ENCODE results near the gene TEX19.

Gene TEX19

DNA sequence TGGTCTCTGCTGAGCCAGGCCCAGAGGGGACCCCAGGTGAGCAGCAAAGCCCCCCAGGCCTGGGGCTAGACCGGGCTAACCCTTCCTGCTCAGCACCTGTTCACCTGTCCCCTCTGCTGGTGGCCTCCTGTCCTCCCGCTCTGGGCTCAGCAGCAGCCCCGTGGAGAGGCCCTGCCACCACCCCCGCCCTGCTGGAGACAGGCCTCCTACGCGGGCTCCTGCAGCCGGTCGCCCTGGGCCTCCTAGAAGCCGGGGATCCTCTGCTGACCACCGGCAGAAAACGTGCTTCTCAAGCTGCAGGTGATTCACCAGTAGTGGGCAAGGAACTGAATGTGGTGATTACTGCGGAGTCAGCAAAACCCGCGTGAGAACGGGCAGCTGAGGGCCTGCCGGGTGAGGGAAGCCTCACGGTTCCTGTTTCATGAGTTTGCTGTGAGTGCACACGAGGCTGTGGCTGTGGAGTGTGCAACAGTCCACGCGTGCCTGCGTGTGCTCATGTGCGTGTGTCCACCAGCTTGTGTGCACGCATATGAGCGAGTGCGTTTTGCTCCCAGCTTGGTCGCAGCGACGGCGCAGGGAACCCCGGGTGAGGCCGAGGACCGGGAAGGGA is 26.3 kb upstream of the TEX19 start:
- peak; percentile 59 for DNase-seq (ENCODE audit: low read depth)
- TF ChIP-seq, protein P1, sequence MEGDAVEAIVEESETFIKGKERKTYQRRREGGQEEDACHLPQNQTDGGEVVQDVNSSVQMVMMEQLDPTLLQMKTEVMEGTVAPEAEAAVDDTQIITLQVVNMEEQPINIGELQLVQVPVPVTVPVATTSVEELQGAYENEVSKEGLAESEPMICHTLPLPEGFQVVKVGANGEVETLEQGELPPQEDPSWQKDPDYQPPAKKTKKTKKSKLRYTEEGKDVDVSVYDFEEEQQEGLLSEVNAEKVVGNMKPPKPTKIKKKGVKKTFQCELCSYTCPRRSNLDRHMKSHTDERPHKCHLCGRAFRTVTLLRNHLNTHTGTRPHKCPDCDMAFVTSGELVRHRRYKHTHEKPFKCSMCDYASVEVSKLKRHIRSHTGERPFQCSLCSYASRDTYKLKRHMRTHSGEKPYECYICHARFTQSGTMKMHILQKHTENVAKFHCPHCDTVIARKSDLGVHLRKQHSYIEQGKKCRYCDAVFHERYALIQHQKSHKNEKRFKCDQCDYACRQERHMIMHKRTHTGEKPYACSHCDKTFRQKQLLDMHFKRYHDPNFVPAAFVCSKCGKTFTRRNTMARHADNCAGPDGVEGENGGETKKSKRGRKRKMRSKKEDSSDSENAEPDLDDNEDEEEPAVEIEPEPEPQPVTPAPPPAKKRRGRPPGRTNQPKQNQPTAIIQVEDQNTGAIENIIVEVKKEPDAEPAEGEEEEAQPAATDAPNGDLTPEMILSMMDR (conservative IDR thresholded peaks at IDR 0.05; ENCODE audit: low read depth, low read length) = no peak
- peak overlapping the region; percentile 48 for H3K4me3 ChIP-seq (ENCODE audit: low read depth, low read length)

DNA sequence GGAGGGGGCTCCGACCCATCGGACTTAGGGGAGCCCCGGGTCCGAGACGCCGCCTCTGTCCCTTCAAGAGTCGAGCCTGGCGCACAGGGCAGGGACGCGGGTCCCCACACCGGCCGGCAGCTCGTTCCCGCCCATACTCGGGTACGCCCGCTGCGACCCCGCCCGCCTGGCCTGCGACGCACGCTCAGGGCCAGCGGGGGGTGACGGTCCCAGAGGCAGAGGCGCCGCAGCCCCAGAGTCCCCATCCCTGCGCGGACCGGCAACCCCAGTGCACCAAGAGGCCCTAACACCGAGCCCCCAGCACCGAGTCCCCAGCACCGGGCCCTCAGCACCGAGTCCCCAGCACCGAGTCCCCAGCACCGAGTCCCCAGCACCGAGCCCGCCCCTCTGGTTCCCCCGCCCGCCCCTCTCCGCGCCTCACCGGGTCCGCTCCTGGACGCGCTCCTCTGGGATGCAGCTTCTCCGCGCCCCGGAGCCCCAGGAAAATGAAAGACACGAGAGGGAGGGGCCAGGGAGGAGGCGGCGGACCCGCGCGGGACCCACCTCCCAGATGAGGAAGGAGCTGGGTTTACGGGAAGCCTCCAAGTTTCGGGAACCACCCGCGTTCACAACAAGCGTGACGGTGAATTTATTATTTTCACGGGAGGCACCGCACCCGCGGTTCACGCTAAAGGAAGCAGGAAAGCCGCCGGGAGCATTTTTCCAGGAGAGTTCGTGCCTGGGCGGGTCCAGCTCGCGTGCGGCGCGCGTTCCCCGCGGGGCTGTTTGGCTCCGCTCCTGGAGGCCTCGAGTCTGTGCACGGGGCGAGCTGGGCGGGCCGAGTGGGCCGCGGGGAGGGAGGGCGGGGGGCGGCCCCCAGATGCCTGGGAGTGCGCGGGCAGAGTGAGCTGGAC is 25.5 kb upstream of the TEX19 start, which contains the start of gene SECTM1:
TSS of gene SECTM1 (minus strand) at position 488 of the 893 bp plus-strand sequence. CDS start 6,526 bp downstream, outside the sequence.
- DNase-seq (ENCODE audit: low read depth) = peak; percentile 15
- TF ChIP-seq, protein P1 (conservative IDR thresholded peaks at IDR 0.05; ENCODE audit: low read depth, low read length) = no peak
- peak within 1 kb of the TSS; percentile 48 for H3K4me3 ChIP-seq (ENCODE audit: low read depth, low read length)

DNA sequence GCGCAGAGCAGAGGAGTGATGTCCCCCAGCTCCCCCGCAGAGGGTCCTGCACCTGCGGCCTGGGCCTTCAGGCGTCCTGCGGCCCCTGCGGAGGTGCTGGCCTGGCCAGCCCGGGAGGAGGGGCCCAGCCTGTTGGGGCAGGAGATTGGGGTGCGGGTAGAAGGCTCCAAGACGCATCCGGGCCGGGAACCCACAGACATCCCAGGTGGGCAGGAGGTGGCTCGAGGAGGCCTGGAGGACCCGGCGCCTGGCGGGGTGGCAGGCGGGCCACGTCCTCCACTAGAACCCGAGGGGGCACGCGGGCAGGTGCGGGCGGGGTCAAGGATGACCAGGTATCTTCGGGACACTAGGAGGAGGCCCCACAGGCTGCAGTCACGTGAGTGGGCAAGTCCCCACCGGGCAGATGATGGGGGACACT is 24.8 kb upstream of the TEX19 start:
- no peak for DNase-seq (ENCODE audit: low read depth)
- H3K4me3 ChIP-seq (ENCODE audit: low read depth, low read length) = no peak overlapping the region
- TF ChIP-seq, protein P1 (conservative IDR thresholded peaks at IDR 0.05; ENCODE audit: low read depth, low read length) = no peak

DNA sequence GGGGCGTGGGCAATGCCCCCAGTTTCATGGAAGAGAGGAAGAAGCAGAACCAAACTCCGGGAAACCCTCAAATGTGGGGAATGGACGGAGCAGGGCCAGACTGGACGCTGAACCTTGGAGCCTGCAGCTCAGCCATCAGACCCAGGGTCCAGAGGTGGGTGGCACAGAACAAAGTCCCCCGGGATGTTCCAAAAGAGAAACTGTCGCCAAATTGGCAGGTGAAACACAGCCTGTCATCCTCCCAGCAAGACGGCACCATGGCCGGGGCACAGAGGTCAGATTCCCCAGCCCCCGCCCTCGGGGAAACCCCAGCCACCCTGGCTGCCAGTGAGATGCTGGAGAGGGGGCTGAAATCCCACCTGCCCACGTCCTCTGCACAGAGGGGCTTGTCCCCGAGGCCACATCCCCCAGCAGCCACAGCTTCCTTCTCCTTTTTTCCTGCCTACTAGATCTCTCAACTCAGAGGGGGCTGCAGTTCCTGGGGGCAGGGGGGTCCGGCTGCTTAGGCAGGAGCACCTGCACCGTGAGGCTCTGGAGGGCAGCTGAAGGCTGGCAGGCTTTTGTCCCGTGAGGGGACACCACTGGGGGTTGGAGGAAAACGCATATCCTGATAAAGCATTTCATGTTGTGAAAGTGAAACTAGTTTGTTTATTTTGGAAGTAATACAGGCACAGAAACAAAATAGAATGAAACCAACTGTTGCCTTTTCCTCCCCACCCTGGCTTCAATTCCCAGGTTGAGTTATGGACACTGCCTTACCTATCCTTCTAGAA is 24.2 kb upstream of the TEX19 start:
- peak overlapping the region; percentile 33 for H3K4me3 ChIP-seq (ENCODE audit: low read depth, low read length)
- TF ChIP-seq, protein P1 (conservative IDR thresholded peaks at IDR 0.05; ENCODE audit: low read depth, low read length) = no peak

DNA sequence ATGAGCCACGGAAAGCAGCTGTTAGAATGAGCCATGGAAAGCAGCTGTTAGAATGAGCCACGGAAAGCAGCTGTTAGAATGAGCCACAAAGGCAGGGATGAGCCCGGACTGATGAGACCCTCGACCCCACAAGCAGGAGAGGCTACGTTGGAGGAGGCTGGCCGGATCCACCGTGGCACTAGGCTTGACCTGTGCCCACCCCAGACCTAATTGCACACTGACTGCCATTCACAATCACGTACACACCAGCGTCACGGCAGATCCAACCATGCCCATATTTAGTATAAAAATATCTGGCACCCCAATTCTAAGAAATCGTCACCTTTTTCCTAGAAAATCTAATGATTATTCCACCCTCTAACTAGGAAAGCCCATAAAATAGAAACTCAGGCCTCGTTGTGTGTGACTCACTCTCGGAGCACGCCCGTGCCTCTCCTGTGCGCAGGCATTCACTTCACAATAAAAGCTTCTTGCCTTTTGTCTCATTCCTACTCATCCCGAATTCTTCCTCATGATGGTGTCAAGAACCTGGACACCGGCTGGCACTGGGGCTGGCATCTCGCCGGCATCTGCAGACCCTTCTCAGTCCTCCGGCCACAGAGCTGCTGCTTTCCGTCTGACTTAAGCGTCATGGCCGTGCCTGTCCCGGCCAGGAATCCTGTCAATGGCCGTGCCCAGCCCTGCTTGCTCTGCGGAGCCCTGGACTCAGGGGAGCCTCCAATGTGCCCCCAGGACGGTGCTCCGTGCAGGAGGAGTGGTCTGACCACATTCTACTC is 20.0 kb upstream of the TEX19 start:
- DNase-seq (ENCODE audit: low read depth) = peak; percentile 73

More for the DNA sequence above, 24.2 kb upstream of the TEX19 start:
- peak; percentile 36 for DNase-seq (ENCODE audit: low read depth)

More for the DNA sequence above, 20.0 kb upstream of the TEX19 start:
- peak overlapping the region; percentile 32 for H3K4me3 ChIP-seq (ENCODE audit: low read depth, low read length)
- TF ChIP-seq, protein P1 (conservative IDR thresholded peaks at IDR 0.05; ENCODE audit: low read depth, low read length) = no peak
